HG03432 (cell line): ENCODE results near the gene FBXO47.
"Not testable (repeated sequence)": the region's sequence is repeated elsewhere in the genome, so short reads cannot be mapped to it uniquely, and the experiment has no call there.

ENCODE experiments used
- ATAC-seq: cut with Tn5 transposase; IDR thresholded peaks from one replicate; pipeline ENCODE4 v1.9.1; 2021; ENCODE audit warnings: mild to moderate bottlenecking, moderate library complexity; ENCODE audit not compliant: unreplicated experiment

Gene FBXO47

GRCh38 chr17:38980490-38981217 is 13.5 kb upstream of the FBXO47 start:
- ATAC-seq: no peak

DNA sequence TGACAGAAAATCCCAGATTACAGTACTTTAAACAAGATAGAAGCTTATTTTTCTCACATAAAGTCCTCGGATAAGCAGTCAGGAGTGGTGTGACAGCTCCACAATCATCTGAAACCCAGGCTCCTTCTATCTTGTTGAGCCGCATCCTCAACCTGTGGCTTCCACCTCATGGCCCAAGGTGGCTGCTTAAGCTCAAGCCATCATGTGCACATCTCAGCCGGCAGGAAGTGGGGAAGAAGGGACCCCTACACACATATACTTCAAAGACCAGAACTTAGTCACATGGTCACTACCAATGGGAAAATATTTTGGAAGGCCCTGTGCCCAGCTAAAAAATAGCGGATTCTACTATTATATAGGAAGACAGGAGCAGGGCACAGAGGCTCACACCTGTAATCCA is 11.0 kb upstream of the FBXO47 start:
- ATAC-seq: no peak

- not testable (repeated sequence) for ATAC-seq
Observed at GRCh38 chr17:38976187-38976551, 9.0 kb upstream of the FBXO47 start.

DNA sequence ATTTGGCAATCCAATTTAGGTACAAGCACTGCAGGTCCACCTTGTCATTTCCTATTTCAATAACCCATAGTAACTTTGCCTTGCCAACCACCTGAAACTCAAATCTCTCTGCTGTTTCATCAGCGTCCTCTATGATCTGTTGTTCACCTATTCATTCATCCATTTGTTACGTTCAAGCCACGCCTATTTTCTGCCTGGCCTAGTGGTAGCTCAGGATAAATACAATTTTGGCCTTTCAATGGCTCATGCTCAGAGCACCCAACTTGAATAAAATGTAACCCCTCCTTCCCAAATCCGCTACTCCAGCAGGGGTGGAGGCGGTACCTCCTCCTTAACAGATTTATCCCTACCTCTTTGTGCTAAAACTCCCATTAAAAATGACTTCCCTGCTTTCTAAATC is 3.6 kb upstream of the FBXO47 start:
- no peak for ATAC-seq

DNA sequence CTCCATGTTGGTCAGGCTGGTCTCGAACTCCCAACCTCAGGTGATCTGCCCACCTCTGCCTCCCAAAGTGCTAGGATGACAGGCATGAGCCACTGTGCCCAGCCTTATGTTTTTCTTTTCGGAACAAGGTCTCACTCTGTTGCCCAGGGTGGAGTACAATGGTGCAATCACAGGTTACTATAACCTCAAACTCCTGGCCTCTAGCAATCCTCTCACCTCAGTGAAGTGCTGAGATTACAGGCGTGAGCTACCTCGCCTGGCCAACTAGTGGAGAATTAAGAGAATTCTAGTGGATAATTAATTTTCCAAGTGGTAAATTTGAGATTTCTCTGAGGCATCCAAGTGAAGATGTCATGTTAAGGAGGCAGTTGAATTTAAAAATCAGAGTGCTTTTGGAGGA is 2.9 kb upstream of the FBXO47 start:
- ATAC-seq: no peak

GRCh38 chr17:38969281-38969680 is 2.1 kb upstream of the FBXO47 start:
- ATAC-seq: no peak

- no peak for ATAC-seq
Observed at GRCh38 chr17:38961413-38961812, 5.8 kb downstream of the FBXO47 start.

GRCh38 chr17:38960402-38960801 is 6.8 kb downstream of the FBXO47 start:
- no peak for ATAC-seq

DNA sequence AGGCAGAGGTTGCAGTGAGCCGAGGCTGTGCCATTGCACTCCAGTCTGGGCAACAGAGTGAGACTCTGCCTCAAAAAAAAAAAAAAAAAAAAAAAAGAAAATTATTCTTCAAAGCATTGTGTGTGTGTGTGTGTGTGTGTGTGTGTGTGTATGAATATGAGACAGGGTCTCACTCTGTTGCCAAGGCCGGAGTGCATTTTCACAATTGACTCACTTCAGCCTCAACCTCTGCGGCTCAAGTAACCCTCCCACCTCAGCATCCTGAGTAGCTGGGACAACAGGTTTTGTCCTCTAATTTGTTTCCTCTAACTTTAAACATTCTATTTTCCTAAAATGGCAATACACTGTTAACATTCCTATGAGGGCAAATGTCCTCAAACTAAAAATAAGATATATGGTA is 7.7 kb downstream of the FBXO47 start:
- no peak for ATAC-seq

GRCh38 chr17:38958756-38959155 is 8.4 kb downstream of the FBXO47 start:
- no peak for ATAC-seq

DNA sequence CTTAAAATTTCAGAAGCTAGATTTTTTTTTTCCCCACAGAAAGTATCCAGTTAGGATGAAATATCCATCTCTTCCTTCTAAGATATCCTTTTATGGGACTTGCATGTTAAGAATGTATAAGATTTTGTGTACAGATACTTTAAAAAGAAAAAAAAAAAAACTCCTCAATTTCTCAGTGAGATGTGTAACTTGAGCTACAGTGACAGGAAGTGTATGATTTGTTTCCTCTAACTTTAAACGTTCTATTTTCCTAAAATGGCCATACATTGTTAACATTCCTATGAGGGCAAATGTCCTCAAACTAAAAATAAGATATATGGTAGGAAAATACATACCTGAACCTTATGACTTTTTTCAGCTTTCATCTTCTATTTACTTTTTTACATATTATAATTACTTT is 8.9 kb downstream of the FBXO47 start:
- no peak for ATAC-seq

GRCh38 chr17:38953800-38954199 is 13.4 kb downstream of the FBXO47 start:
- ATAC-seq: not testable (repeated sequence)

- ATAC-seq: no peak
Observed at GRCh38 chr17:38947189-38947588, 20.0 kb downstream of the FBXO47 start.

DNA sequence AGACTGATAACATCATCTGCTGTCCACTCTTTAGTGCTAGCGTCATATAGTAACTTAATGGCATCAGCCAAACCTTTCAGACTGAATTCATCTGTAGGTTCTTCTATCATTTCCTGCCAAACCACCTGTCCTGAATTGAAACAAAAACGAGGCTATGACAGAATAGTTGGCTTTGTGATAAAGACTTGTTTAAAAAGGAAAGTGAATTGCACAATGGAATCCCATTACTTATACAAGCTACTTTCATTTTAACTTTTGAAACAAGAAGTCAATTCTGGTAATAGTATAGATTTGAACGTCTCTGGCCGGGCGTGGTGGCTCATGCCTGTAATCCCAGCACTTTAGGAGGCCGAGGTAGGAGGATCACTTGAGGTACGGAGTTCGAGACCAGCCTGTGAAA is 23.6 kb downstream of the FBXO47 start:
- no peak for ATAC-seq

- no peak for ATAC-seq
Observed at GRCh38 chr17:38942696-38943334, 24.4 kb downstream of the FBXO47 start.

DNA sequence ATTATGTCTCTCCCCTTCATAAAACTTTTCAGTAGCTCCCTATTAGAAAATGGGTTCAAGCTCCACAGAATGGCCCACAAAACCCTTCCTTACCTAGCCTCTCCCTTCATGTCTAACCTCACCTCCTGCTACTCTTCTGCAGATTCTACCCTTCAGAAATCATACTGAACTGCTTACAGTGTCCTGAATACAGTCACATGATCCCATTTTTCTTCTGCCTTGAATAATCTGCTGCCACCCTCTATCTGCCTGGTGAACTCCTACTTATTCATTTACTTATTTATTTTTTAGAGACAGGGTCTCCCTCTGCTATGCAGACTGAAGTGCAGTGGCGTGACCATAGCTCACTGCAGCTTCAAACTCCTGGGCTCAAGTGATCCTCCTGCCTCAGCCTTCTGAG is 26.8 kb downstream of the FBXO47 start:
- no peak for ATAC-seq

DNA sequence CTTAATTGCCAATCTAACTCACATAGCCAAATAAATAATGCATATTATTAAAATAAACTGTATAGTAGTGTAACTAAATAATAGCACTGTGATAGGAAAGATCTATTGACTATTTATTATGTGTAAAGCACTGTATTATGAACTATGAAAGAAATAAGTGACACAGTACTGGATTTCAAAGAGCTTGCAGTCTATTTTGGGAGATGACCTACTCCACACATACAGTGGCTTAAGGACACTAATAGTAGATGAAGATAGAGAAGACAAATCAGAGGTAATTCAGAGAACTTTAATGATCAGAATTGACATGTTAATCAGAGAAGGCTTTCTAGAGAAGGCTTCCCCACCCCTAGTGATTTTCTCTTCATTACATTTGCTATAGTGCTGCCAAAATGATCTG is 27.2 kb downstream of the FBXO47 start:
- ATAC-seq: no peak

DNA sequence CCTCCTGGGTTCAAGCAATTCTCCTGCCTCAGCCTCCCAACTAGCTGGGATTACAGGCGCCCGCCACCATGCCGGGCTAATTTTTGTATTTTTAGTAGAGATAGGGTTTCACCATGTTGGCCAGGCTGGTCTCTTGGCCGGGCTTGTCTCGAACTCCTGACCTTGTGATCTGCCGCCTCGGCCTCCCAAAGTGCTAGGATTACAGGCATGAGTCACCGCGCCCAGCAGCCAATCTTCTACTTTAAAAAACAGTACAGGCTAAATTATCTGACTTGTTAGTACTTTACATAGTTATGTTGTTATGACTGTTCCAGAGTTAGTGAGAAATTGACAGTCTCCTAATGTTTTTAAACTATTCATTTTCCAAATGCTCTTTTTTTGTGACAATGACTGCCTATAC is 33.2 kb downstream of the FBXO47 start:
- ATAC-seq: not testable (repeated sequence)

DNA sequence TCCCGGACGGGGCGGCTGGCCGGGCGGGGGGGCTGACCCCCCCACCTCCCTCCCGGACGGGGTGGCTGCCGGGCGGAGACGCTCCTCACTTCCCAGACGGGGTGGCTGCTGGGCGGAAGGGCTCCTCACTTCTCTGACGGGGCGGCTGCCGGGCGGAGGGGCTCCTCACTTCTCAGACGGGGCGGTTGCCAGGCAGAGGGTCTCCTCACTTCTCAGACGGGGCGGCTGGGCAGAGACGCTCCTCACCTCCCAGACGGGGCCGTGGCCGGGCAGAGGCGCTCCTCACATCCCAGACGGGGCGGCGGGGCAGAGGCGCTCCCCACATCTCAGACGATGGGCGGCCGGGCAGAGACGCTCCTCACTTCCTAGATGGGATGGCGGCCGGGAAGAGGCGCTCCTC is 36.4 kb downstream of the FBXO47 start:
- ATAC-seq: not testable (repeated sequence)

- ATAC-seq: no peak
Observed at GRCh38 chr17:38926293-38927070, 40.7 kb downstream of the FBXO47 start.

- ATAC-seq: no peak
Observed at GRCh38 chr17:38925263-38925995, 41.8 kb downstream of the FBXO47 start, which contains the start of gene LASP1NB. Gene LASP1NB, plus strand, starts transcription at chr17:38925614.
